Hepatocyte (in vitro differentiated cells): Measurements from ENCODE around the gene PDX1. TPM values are rescaled to one million over a fixed set of nuclear protein-coding genes. Genes with fewer than 3 reads are reported as not detected.

Source experiments
- DNase-seq: peaks from one replicate; pipeline ENCODE4 v3.0.0-alpha.2; 2016; ENCODE audit warnings: low spot score
- H2AFZ ChIP-seq: fragments of 200-600 bp; sonication (generic); 2 replicates; pipeline ENCODE4 v1.6.0; 2016; ENCODE audit warnings: antibody characterized with exemption, mild to moderate bottlenecking
- H3K27ac ChIP-seq: fragments of 200-600 bp; sonication (generic); 2 replicates; pipeline ENCODE4 v1.5.1; 2016; ENCODE audit warnings: mild to moderate bottlenecking
- H3K27me3 ChIP-seq: fragments of 200-600 bp; sonication (generic); 2 replicates; pipeline ENCODE4 v1.6.1; 2016
- H3K36me3 ChIP-seq: fragments of 200-600 bp; sonication (generic); replicated peaks from 2 replicates; pipeline ENCODE4 v1.5.1; 2016; ENCODE audit warnings: low read depth; ENCODE audit not compliant: insufficient read depth
- H3K4me1 ChIP-seq: fragments of 200-600 bp; sonication (generic); 2 replicates; pipeline ENCODE4 v1.5.1; 2016; ENCODE audit warnings: mild to moderate bottlenecking, moderate library complexity; ENCODE audit not compliant: insufficient read depth
- H3K4me2 ChIP-seq: fragments of 200-600 bp; sonication (generic); 2 replicates; pipeline ENCODE4 v1.6.0; 2016
- H3K4me3 ChIP-seq: fragments of 200-600 bp; sonication (generic); 2 replicates; pipeline ENCODE4 v1.5.1; 2016; ENCODE audit warnings: mild to moderate bottlenecking
- H3K79me2 ChIP-seq: fragments of 200-600 bp; sonication (generic); 2 replicates; pipeline ENCODE4 v1.6.0; 2017; ENCODE audit warnings: mild to moderate bottlenecking
- H3K9me2 ChIP-seq: fragments of 200-600 bp; sonication (generic); replicated peaks from 2 replicates; pipeline ENCODE4 v1.6.0; 2017; ENCODE audit warnings: mild to moderate bottlenecking; ENCODE audit not compliant: insufficient read depth
- H3K9me3 ChIP-seq: fragments of 200-600 bp; sonication (generic); 2 replicates; pipeline ENCODE4 v1.5.1; 2016; ENCODE audit warnings: low read depth, mild to moderate bottlenecking
- H4K20me1 ChIP-seq: fragments of 200-600 bp; sonication (generic); 2 replicates; pipeline ENCODE4 v1.6.0; 2016; ENCODE audit warnings: mild to moderate bottlenecking; ENCODE audit not compliant: insufficient read depth, poor library complexity, severe bottlenecking
- CTCF ChIP-seq: fragments of 200-600 bp; sonication (generic); IDR thresholded peaks from 2 replicates; pipeline ENCODE4 v1.5.1; 2016; ENCODE audit warnings: antibody characterized with exemption, mild to moderate bottlenecking; ENCODE audit not compliant: poor library complexity
- EZH2 ChIP-seq: fragments of 200-600 bp; sonication (generic); IDR thresholded peaks from 2 replicates; pipeline ENCODE4 v1.6.1; 2016; ENCODE audit warnings: antibody characterized with exemption, mild to moderate bottlenecking, borderline replicate concordance
- EZH2phosphoT487 ChIP-seq: fragments of 200-600 bp; sonication (generic); IDR thresholded peaks from one replicate; pipeline ENCODE4 v1.6.1; 2018; ENCODE audit warnings: antibody characterized with exemption, mild to moderate bottlenecking, low read depth, moderate library complexity; ENCODE audit not compliant: unreplicated experiment, severe bottlenecking
- WGBS: methylation state at CpG from one replicate; pipeline ENCODE4 v1.1.6; 2016; ENCODE audit warnings: low lambda C conversion rate; ENCODE audit errors: missing lambda C conversion rate; 5-methylcytosine and 5-hydroxymethylcytosine counted together
- polyA plus RNA-seq: library from polyadenylated mRNA; unstranded; fragments of >200 nt; fragmentation: Nextera tagmentation; extraction: Ambion mirVana; gene quantifications from 2 replicates; pipeline ENCODE4 v1.2.1, GENCODE V29; 2016
- total RNA-seq: library from RNA; depleted of rRNA; stranded (reverse); fragments of >200 nt; gene quantifications from 2 replicates; pipeline ENCODE4 v1.2.3, GENCODE V29; 2014

PDX1 gene
- total and polyA plus RNA-seq, 2 experiments from 2014 or later: 1.3 to 1.8 TPM

- peaks cover 6% of the 10 kb centered on the region for H4K20me1 ChIP-seq
- peaks cover 92% of the 10 kb centered on the region for H3K27me3 ChIP-seq
- H3K9me3 ChIP-seq: no peaks in the 10 kb centered on the region
- H3K4me1 ChIP-seq: peaks cover 22% of the 10 kb centered on the region
- H3K4me3 ChIP-seq: peak overlapping the region; percentile 58
- TF ChIP-seq EZH2phosphoT487 (no peak), CTCF (no peak), EZH2 (no peak)
- peaks cover 61% of the 10 kb centered on the region for H3K79me2 ChIP-seq
- H2AFZ ChIP-seq: peak overlapping the region; percentile 20
- DNase-seq: no peak
- no peaks in the 10 kb centered on the region for H3K9me2 ChIP-seq
- H3K27ac ChIP-seq: peak overlapping the region; percentile 98
- peak overlapping the region; percentile 92 for H3K4me2 ChIP-seq
- 3% methylated on average over 33 of the region's 33 CpGs for WGBS
- H3K36me3 ChIP-seq: no peaks in the 10 kb centered on the region
These were observed 48.0 kb downstream of the PDX1 start for GRCh38 chr13:27967736-27968315.

DNA sequence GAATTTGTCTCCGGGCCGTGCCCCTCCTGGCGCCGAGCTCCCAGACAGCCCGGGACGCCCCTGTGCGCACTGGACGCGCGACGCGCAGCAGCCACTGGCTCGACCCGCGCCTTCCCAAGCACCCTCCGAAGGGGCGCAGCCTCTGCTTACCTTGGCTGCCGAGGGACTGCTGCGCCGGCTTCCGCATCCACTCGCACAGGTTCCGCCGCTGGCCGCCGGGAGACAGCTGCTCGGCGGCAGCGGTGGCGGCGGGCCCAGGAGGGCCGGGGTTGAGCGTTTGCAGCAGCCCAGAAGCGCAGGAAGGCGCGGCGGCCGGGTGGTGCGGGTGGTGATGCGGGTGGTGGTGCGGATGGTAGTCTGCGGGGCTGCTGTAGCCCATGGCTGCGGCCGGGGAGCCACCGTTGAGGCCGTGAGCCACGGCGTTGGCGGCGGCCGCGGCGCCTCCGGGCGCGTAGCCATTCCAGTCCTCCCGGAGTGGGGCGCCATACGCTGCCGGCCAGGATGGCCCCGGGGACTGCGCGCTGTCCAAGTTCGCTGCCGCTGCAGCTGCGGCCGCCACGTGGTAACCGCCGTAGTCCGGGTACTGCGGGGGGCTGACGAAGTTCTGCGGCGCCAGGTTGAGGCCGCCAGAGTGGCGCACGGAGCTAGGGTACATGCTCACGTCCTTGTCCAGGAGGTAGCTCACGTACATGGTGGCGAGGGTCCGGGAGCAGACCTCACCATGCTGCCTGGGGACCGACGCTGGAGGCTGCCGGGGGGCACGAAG, 48.7 kb downstream of the PDX1 start:
- peak overlapping the region; percentile 92 for H3K4me2 ChIP-seq
- no peaks in the 10 kb centered on the region for H3K9me3 ChIP-seq
- TF ChIP-seq CTCF (no peak), EZH2 (peak; percentile 87), EZH2phosphoT487 (peak; percentile 82)
- peak overlapping the region; percentile 98 for H3K27ac ChIP-seq
- H2AFZ ChIP-seq: peak overlapping the region; percentile 20
- 2% methylated on average over 77 of the region's 86 CpGs for WGBS
- peaks cover 54% of the 10 kb centered on the region for H3K79me2 ChIP-seq
- H3K36me3 ChIP-seq: no peaks in the 10 kb centered on the region
- peaks cover 94% of the 10 kb centered on the region for H3K27me3 ChIP-seq
- peak overlapping the region; percentile 58 for H3K4me3 ChIP-seq
- H4K20me1 ChIP-seq: peaks cover 6% of the 10 kb centered on the region
- H3K9me2 ChIP-seq: no peaks in the 10 kb centered on the region
- peaks cover 15% of the 10 kb centered on the region for H3K4me1 ChIP-seq
- no peak for DNase-seq

DNA sequence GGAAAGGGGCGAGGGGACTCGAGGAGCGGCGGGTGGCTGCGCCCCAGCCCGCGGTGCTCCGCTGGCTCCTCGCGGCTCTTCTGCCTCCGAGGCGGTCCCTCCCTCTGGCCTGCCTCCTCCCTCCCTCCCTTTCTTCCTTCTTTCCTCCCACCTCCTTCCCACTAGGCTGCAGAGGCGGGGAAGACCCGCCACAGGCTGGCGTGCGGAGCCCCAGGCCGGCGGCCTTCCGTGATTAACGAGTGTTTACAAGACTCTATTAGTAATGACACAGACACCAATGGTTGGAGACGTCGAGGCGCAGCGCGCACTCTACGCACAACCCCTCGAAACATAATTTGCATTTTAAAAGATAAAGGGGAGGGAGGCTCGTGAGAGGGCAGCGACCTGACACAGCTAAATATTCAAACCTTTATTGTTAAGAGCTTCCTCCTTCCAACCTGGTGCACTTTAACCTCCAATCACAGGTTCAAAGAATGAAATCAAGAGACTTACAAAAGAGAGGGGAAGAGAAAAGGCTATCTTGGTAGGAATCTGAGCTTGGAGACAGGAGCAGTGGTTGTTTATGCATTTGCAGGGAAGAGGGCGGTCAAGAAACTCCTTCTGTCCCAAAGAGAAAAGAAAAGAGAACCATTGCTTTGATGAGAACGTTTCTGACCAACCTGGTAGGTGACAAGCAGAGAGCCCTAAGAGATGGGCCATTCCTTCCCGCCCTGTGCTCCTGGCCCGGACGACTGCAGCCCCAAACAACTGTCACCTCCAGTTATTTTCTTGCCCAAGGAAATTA, 49.5 kb downstream of the PDX1 start, which contains the start of gene CDX2:
TSS of gene CDX2 (minus strand) at position 234 of the 784 bp plus-strand sequence. CDS start 309 bp downstream, outside the sequence.
- H3K79me2 ChIP-seq: peaks cover 49% of the 10 kb centered on the region
- TF ChIP-seq EZH2 (no peak), EZH2phosphoT487 (peak; percentile 17), CTCF (no peak)
- H4K20me1 ChIP-seq: peaks cover 6% of the 10 kb centered on the region
- peak; percentile 86 for DNase-seq
- peak within 1 kb of the TSS; percentile 20 for H2AFZ ChIP-seq
- H3K27ac ChIP-seq: peak within 1 kb of the TSS; percentile 98
- no peaks in the 10 kb centered on the region for H3K36me3 ChIP-seq
- H3K9me3 ChIP-seq: no peaks in the 10 kb centered on the region
- peaks cover 10% of the 10 kb centered on the region for H3K4me1 ChIP-seq
- H3K4me2 ChIP-seq: peak within 1 kb of the TSS; percentile 92
- H3K27me3 ChIP-seq: peaks cover 95% of the 10 kb centered on the region
- H3K4me3 ChIP-seq: peak within 1 kb of the TSS; percentile 58
- no peaks in the 10 kb centered on the region for H3K9me2 ChIP-seq
- 4% methylated on average over 22 of the region's 34 CpGs for WGBS
